BJ (cell line): ENCODE results near the gene PRKCA. TPM values are rescaled to one million over a fixed set of nuclear protein-coding genes. Genes with fewer than 3 reads are reported as not detected.
A peak's percentile ranks its signal among the peaks of the same experiment; 100 is the strongest.

Experiments
- CTCF ChIA-PET: fragments of 350-600 bp; formaldehyde crosslinking; extraction: SDS; loops from one replicate; lab custom pipeline; 2021; ENCODE audit warnings: antibody characterized with exemption, inconsistent platforms; lab: Yijun Ruan, JAX
- POLR2A ChIA-PET: fragments of 300-600 bp; sonication (Branson Sonifier 250); formaldehyde crosslinking; extraction: SDS; loops from one replicate; lab custom pipeline; 2021; ENCODE audit warnings: antibody characterized with exemption; lab: Charles Lee
- DNase-seq: peaks from one replicate; pipeline ENCODE4 v3.0.0-alpha.2; 2011; ENCODE audit warnings: low read depth
- H3K27me3 ChIP-seq: 2 replicates; pipeline ENCODE4 v1.6.0; 2011; ENCODE audit warnings: low read length; ENCODE audit not compliant: control insufficient read depth, insufficient read depth
- H3K36me3 ChIP-seq: 2 replicates; pipeline ENCODE4 v1.5.1; 2011; ENCODE audit warnings: low read length; ENCODE audit not compliant: control insufficient read depth, insufficient read depth
- H3K4me3 ChIP-seq: 2 replicates; pipeline ENCODE4 v1.5.1; 2011; ENCODE audit warnings: low read depth, mild to moderate bottlenecking, control low read depth, low read length
- polyA plus RNA-seq: library from polyadenylated mRNA; depleted of rRNA; stranded (reverse); fragments of >200 nt; gene quantifications from 2 replicates; pipeline ENCODE4 v1.2.3, GENCODE V29; 2011
- TF ChIP-seq, protein P1 (sequence below): IDR thresholded peaks from 2 replicates; pipeline ENCODE4 v1.5.1; 2011; ENCODE audit warnings: low read depth, mild to moderate bottlenecking, control low read depth, inconsistent platforms, low read length, moderate library complexity; ENCODE audit not compliant: insufficient read depth

PRKCA gene
- polyA plus RNA-seq, 1 experiment = 38.7 TPM

DNA sequence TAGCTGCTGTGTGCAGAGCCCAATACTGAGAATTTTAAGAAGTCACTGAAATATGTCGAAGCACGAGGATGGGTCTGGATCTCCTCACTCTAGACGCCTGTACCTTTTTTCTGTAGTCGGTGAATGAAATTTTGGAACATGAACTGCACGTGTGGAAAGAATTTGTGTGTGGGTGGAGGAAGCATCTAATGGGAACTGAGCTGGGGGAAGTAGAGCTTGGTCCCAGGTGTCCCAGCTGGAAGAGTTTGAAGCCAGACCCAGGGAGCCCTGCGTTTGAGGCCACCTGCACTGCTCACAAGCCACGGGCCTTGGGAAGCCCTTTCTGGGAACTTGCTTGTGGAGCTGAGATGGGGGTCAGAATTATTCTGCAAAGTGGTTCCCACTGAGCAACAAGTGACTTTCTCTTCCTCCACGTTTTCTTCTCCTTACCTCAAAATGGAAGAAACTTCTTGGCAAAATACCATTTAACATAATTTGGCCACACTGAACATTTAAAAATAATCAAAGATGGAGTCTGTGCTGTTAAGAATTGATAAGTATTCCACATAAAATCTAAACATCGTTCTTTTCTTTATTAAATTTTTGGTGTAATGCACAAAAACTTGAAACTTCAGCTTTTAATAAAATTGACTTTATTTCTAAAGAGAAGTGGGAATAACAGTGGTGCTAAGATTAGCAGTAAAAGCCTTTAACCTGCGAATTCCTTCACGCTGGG is 163.8 kb downstream of the PRKCA start:
- no peaks in the 10 kb centered on the region for H3K27me3 ChIP-seq
- H3K36me3 ChIP-seq = no peaks in the 10 kb centered on the region
- CTCF ChIA-PET = interaction anchor here (1.2 kb wide), 1 partner anchor 107 kb away, joined by 3 read pairs; no protein-coding TSS in a partner anchor
- POLR2A ChIA-PET = no interaction called here
- TF ChIP-seq, protein P1, sequence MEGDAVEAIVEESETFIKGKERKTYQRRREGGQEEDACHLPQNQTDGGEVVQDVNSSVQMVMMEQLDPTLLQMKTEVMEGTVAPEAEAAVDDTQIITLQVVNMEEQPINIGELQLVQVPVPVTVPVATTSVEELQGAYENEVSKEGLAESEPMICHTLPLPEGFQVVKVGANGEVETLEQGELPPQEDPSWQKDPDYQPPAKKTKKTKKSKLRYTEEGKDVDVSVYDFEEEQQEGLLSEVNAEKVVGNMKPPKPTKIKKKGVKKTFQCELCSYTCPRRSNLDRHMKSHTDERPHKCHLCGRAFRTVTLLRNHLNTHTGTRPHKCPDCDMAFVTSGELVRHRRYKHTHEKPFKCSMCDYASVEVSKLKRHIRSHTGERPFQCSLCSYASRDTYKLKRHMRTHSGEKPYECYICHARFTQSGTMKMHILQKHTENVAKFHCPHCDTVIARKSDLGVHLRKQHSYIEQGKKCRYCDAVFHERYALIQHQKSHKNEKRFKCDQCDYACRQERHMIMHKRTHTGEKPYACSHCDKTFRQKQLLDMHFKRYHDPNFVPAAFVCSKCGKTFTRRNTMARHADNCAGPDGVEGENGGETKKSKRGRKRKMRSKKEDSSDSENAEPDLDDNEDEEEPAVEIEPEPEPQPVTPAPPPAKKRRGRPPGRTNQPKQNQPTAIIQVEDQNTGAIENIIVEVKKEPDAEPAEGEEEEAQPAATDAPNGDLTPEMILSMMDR = no peak
- DNase-seq = no peak
- H3K4me3 ChIP-seq = no peak overlapping the region

DNA sequence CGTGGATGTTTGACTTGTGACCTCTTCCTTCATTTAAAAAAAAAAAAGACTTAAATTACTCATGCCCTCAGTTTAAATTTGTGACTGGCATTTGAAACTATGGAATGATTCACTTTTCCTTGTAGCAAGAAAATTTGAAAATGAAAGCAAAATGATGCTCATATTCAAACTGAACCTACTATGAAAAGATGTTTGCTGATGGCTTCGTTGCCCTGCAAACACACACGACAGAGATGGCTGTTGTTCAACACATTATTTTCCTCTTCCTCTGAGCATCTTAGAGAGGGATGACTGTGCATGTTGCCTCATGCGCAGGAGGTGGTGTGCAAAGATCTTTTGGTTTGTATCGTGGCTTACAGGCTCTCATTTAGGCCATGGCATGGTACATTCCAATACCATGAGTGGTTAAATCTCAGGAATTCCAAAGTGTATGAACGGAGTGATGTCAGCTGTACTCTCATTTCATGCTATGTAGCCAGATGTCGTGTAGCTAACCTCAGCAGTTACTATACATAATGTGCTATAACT is 164.5 kb downstream of the PRKCA start:
- ChIA-PET CTCF (interaction anchor here (0.6 to 1.7 kb wide), 3 partner anchors 101 to 1187 kb away, joined by 3 read pairs; no protein-coding TSS in a partner anchor), POLR2A (interaction anchor here (0.7 kb wide), 2 partner anchors 9 to 35 kb away, joined by 3 to 7 read pairs; no protein-coding TSS in a partner anchor)
- TF ChIP-seq, protein P1 = no peak
- Histone ChIP-seq H3K36me3 (no peaks in the 10 kb centered on the region), H3K4me3 (no peak overlapping the region), H3K27me3 (no peaks in the 10 kb centered on the region)
- peak; percentile 96 for DNase-seq

DNA sequence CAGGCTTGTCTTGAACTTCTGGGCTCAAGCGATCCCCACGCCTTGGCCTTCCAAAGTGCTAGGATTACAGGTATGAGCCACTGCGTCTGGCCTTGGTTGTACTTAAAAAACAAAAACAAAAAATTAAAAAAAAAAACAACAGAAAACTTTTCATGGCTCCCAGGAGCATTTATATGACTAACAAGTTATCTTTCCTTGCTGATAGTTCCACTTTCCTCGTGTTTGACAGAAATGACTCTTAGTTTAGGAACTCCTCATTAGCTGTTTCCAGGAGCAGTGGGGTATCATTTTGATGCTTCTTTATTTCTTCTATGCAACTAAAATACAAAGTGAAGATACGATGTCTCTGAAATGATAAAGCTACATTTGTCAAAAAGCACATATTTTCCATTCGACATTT is 165.4 kb downstream of the PRKCA start:
- no peaks in the 10 kb centered on the region for H3K27me3 ChIP-seq
- H3K4me3 ChIP-seq = no peak overlapping the region
- no peaks in the 10 kb centered on the region for H3K36me3 ChIP-seq
- ChIA-PET POLR2A (interaction anchor here (0.6 to 0.7 kb wide), 3 partner anchors 10 to 71 kb away, joined by 3 to 7 read pairs (median 3); no protein-coding TSS in a partner anchor), CTCF (interaction anchor here (0.6 to 1.7 kb wide), 3 partner anchors 101 to 1188 kb away, joined by 3 read pairs; no protein-coding TSS in a partner anchor)
- TF ChIP-seq, protein P1 = no peak
- no peak for DNase-seq

DNA sequence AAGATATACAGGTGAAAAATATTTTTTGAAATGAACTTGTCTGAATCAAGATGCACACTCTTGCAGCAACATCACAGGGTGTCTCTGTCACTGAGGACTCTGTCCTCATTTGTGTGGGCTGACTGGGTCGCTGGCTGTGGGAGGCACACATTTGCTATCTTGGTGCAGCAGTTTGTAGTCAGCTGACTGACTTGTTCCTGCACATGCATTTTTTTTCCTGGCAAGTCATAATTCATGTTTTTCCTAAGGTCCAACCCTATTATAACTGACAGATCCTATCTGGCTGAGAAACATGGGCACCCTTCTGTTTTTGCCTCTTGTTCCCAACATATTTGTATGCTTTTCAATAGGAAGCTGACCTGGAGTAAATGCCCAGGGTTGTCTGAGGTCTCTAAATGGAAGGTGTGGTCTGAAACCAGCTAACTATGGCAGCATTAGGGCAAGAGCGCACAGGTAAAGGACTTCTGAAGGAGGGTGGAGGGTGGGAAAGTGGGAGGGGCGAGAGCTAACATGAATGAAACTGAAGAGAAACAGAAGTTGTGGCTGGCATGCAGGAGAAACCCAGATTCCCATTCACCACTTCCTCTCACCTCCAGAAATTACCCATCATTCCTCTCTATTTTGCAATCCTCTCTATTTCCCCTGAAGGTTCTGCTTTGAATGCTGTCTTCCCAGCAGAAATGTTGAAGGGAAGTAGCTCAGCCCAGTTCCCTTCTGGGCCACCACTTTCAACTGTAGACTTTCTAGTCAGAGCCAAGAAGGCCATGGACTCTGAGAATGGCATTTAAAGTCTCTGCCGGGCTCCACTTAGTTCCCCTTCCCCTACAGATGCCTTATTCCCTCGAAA is 166.1 kb downstream of the PRKCA start:
- Histone ChIP-seq H3K36me3 (0 out of 2 replicates have a peak, but pooled peaks cover 1% of the 10 kb centered on the region), H3K4me3 (no peak overlapping the region), H3K27me3 (no peaks in the 10 kb centered on the region)
- TF ChIP-seq, protein P1 = no peak
- ChIA-PET CTCF (interaction anchor here (0.6 to 1.7 kb wide), 4 partner anchors 13 to 141 kb away, joined by 3 read pairs; no protein-coding TSS in a partner anchor), POLR2A (interaction anchor here (0.6 kb wide), 2 partner anchors 71 to 601 kb away, joined by 3 read pairs; no protein-coding TSS in a partner anchor)
- no peak for DNase-seq
